HEK293 (cell line): ENCODE data around the gene SHC3.

Experiments
- CTCF ChIA-PET: fragments of 350-600 bp; formaldehyde crosslinking; extraction: SDS; loops from one replicate; lab custom pipeline; 2021; ENCODE audit warnings: antibody characterized with exemption; lab: Yijun Ruan, JAX
- POLR2A ChIA-PET: fragments of 300-600 bp; formaldehyde crosslinking; extraction: SDS; loops from one replicate; lab custom pipeline; 2020; ENCODE audit warnings: antibody characterized with exemption, inconsistent platforms; lab: Yijun Ruan, JAX
- H3K27ac ChIP-seq: fragments of 200-500 bp; sonication (Bioruptor generic); 2 replicates; pipeline ENCODE4 v1.5.1; 2014; ENCODE audit warnings: low read depth, low read length, control low read depth, inconsistent platforms; ENCODE audit errors: extremely low read depth
- H3K36me3 ChIP-seq, 2 experiments: fragments of 200-500 bp in 1 of 2; sonication (Bioruptor generic) in 1 of 2; 1 replicate in 1 of 2; 2 replicates in 1 of 2; pipeline ENCODE4 v1.5.1; 2014 to 2017; ENCODE audit warnings: inconsistent platforms in 2 of 2, low read length in 2 of 2; ENCODE audit not compliant: control insufficient read depth in 2 of 2, insufficient read depth in 1 of 2
- H3K4me1 ChIP-seq: fragments of 200-500 bp; sonication (Bioruptor generic); 2 replicates; pipeline ENCODE4 v1.5.1; 2014; ENCODE audit warnings: mild to moderate bottlenecking, low read length, inconsistent platforms; ENCODE audit not compliant: control insufficient read depth, insufficient read depth
- H3K4me3 ChIP-seq: 2 replicates; pipeline ENCODE4 v1.5.1; 2011; ENCODE audit warnings: low read depth, mild to moderate bottlenecking, control low read depth, low read length, moderate library complexity
- H3K9me3 ChIP-seq: fragments of 200-500 bp; sonication (Bioruptor generic); 2 replicates; pipeline ENCODE4 v1.5.1; 2014; ENCODE audit warnings: low read depth, low read length, inconsistent platforms; ENCODE audit not compliant: control insufficient read depth, insufficient read depth
- CTCF ChIP-seq: fragments of 450-650 bp; formaldehyde crosslinking; IDR thresholded peaks from 2 replicates; pipeline ENCODE4 v1.5.1; 2016; ENCODE audit warnings: missing biosample characterization, missing genetic modification characterization
- INSM2 ChIP-seq: fragments of 450-650 bp; formaldehyde crosslinking; IDR thresholded peaks from 2 replicates; pipeline ENCODE4 v1.5.1; 2016; ENCODE audit warnings: missing biosample characterization, missing genetic modification characterization
- KLF1 ChIP-seq: fragments of 450-650 bp; formaldehyde crosslinking; IDR thresholded peaks from 2 replicates; pipeline ENCODE4 v1.5.1; 2016; ENCODE audit warnings: missing biosample characterization, missing genetic modification characterization
- PATZ1 ChIP-seq: fragments of 450-650 bp; formaldehyde crosslinking; IDR thresholded peaks from 2 replicates; pipeline ENCODE4 v1.5.1; 2016; ENCODE audit warnings: missing biosample characterization, missing genetic modification characterization
- REPIN1 ChIP-seq: fragments of 450-650 bp; formaldehyde crosslinking; IDR thresholded peaks from 2 replicates; pipeline ENCODE4 v1.5.1; 2017; ENCODE audit warnings: missing biosample characterization, missing genetic modification characterization, low read depth
- ZBTB44 ChIP-seq: fragments of 450-650 bp; IDR thresholded peaks from 2 replicates; pipeline ENCODE4 v1.5.1; 2018; ENCODE audit warnings: missing biosample characterization, mild to moderate bottlenecking, missing genetic modification characterization
- ZIC2 ChIP-seq: fragments of 450-650 bp; formaldehyde crosslinking; IDR thresholded peaks from 2 replicates; pipeline ENCODE4 v1.5.1; 2016; ENCODE audit warnings: missing biosample characterization, missing genetic modification characterization
- ZNF10 ChIP-seq: fragments of 450-650 bp; formaldehyde crosslinking; IDR thresholded peaks from 2 replicates; pipeline ENCODE4 v1.5.1; 2017; ENCODE audit warnings: missing biosample characterization, missing genetic modification characterization
- ZNF112 ChIP-seq: fragments of 450-650 bp; formaldehyde crosslinking; IDR thresholded peaks from 2 replicates; pipeline ENCODE4 v1.5.0; 2017; ENCODE audit warnings: missing biosample characterization, missing genetic modification characterization
- ZNF146 ChIP-seq: fragments of 450-650 bp; formaldehyde crosslinking; IDR thresholded peaks from 2 replicates; pipeline ENCODE4 v1.5.1; 2016; ENCODE audit warnings: missing biosample characterization, missing genetic modification characterization
- ZNF148 ChIP-seq: fragments of 450-650 bp; formaldehyde crosslinking; IDR thresholded peaks from 2 replicates; pipeline ENCODE4 v1.5.0; 2017; ENCODE audit warnings: missing biosample characterization, missing genetic modification characterization, borderline replicate concordance
- ZNF174 ChIP-seq: fragments of 450-650 bp; formaldehyde crosslinking; IDR thresholded peaks from 2 replicates; pipeline ENCODE4 v1.5.0; 2017; ENCODE audit warnings: missing biosample characterization, mild to moderate bottlenecking, missing genetic modification characterization
- ZNF184 ChIP-seq: fragments of 450-650 bp; IDR thresholded peaks from 2 replicates; pipeline ENCODE4 v1.5.1; 2018; ENCODE audit warnings: missing biosample characterization, mild to moderate bottlenecking, missing genetic modification characterization
- ZNF24 ChIP-seq: fragments of 450-650 bp; formaldehyde crosslinking; IDR thresholded peaks from 2 replicates; pipeline ENCODE4 v1.5.1; 2016; ENCODE audit warnings: missing biosample characterization, missing genetic modification characterization
- ZNF292 ChIP-seq: fragments of 450-650 bp; formaldehyde crosslinking; IDR thresholded peaks from 2 replicates; pipeline ENCODE4 v1.5.1; 2016; ENCODE audit warnings: low read depth, missing biosample characterization, missing genetic modification characterization, borderline replicate concordance
- ZNF302 ChIP-seq: fragments of 450-650 bp; formaldehyde crosslinking; IDR thresholded peaks from 2 replicates; pipeline ENCODE4 v1.5.1; 2016; ENCODE audit warnings: missing biosample characterization, missing genetic modification characterization, low read depth
- ZNF404 ChIP-seq: fragments of 450-650 bp; formaldehyde crosslinking; IDR thresholded peaks from 2 replicates; pipeline ENCODE4 v1.5.1; 2017; ENCODE audit warnings: missing biosample characterization, missing genetic modification characterization
- ZNF423 ChIP-seq: fragments of 450-650 bp; formaldehyde crosslinking; IDR thresholded peaks from 2 replicates; pipeline ENCODE4 v1.5.1; 2016; ENCODE audit warnings: missing biosample characterization, missing genetic modification characterization
- ZNF510 ChIP-seq: fragments of 450-650 bp; formaldehyde crosslinking; IDR thresholded peaks from 2 replicates; pipeline ENCODE4 v1.5.1; 2018; ENCODE audit warnings: mild to moderate bottlenecking, missing genetic modification characterization, missing biosample characterization; ENCODE audit not compliant: insufficient replicate concordance
- ZNF558 ChIP-seq: fragments of 450-650 bp; formaldehyde crosslinking; IDR thresholded peaks from 2 replicates; pipeline ENCODE4 v1.5.1; 2016; ENCODE audit warnings: missing biosample characterization, missing genetic modification characterization
- ZNF585B ChIP-seq: fragments of 450-650 bp; formaldehyde crosslinking; IDR thresholded peaks from 2 replicates; pipeline ENCODE4 v1.5.1; 2016; ENCODE audit warnings: missing biosample characterization, missing genetic modification characterization
- ZNF660 ChIP-seq: fragments of 450-650 bp; IDR thresholded peaks from 2 replicates; pipeline ENCODE4 v1.5.1; 2018; ENCODE audit warnings: missing biosample characterization, mild to moderate bottlenecking, missing genetic modification characterization
- ZNF76 ChIP-seq: fragments of 450-650 bp; formaldehyde crosslinking; IDR thresholded peaks from 2 replicates; pipeline ENCODE4; 2016; ENCODE audit warnings: low read depth, missing biosample characterization, missing genetic modification characterization, borderline replicate concordance

The SHC3 gene

GRCh38 chr9:88969646-88970373 is 208.8 kb downstream of the SHC3 start (continued):
- TF ChIP-seq CTCF (tag by site-specific recombination) (no peak), ZNF148 (tag by site-specific recombination) (no peak), ZNF174 (no peak), ZBTB44 (no peak)

GRCh38 chr9:88968799-88969198 is 209.8 kb downstream of the SHC3 start:
- POLR2A ChIA-PET: no interaction called here
- CTCF ChIA-PET: no interaction called here

GRCh38 chr9:88966894-88967676 is 211.5 kb downstream of the SHC3 start:
- CTCF ChIA-PET: no interaction called here
- Histone ChIP-seq H3K4me3 (no peak overlapping the region), H3K27ac (no peak overlapping the region), H3K36me3 (no peaks in the 10 kb centered on the region), H3K9me3 (no peaks in the 10 kb centered on the region), H3K4me1 (no peaks in the 10 kb centered on the region)
- POLR2A ChIA-PET: no interaction called here
- TF ChIP-seq ZNF660 (tag by site-specific recombination): no peak
- TF ChIP-seq ZBTB44: no peak
- TF ChIP-seq ZNF10 (tag by site-specific recombination): no peak
- TF ChIP-seq PATZ1 (tag by site-specific recombination): no peak
- no peak for TF ChIP-seq ZNF423
- no peak for TF ChIP-seq INSM2 (tag by site-specific recombination)
- TF ChIP-seq ZNF404 (tag by site-specific recombination): no peak
- no peak for TF ChIP-seq ZNF24 (tag by site-specific recombination)
- TF ChIP-seq ZNF302: no peak
- TF ChIP-seq KLF1 (tag by site-specific recombination): no peak
- no peak for TF ChIP-seq ZNF558 (tag by site-specific recombination)

More at GRCh38 chr9:88968799-88969198, 209.8 kb downstream of the SHC3 start:
- no peak for TF ChIP-seq ZNF292 (tag by site-specific recombination)
- TF ChIP-seq ZNF112 (tag by site-specific recombination): no peak
- no peak for TF ChIP-seq ZIC2
- no peak for TF ChIP-seq REPIN1 (tag by site-specific recombination)
- TF ChIP-seq ZNF146 (tag by site-specific recombination): no peak
- no peak for TF ChIP-seq ZNF184 (tag by site-specific recombination)
- TF ChIP-seq ZNF510 (tag by site-specific recombination): no peak
- no peak for TF ChIP-seq ZNF76 (tag by site-specific recombination)
- no peak for TF ChIP-seq ZNF585B
- H3K9me3 ChIP-seq: no peaks in the 10 kb centered on the region
- no peaks in the 10 kb centered on the region for H3K4me1 ChIP-seq
- no peak overlapping the region for H3K27ac ChIP-seq
- no peak overlapping the region for H3K4me3 ChIP-seq
- no peaks in the 10 kb centered on the region for H3K36me3 ChIP-seq
